OCI-LY3 (cell line): ENCODE data around the gene IQCE.

Experiments
- H2AFZ ChIP-seq: fragments of 200-600, 300-600 bp; shearing (Covaris generic); 2 replicates; pipeline ENCODE4 v1.6.0; 2014; ENCODE audit warnings: antibody characterized with exemption, low read depth, low read length
- H3K27ac ChIP-seq: fragments of 200-600, 300-600 bp; sonication (generic); 2 replicates; pipeline ENCODE4 v1.5.1; 2014; ENCODE audit warnings: mild to moderate bottlenecking, low read length, moderate library complexity, mixed read lengths
- H3K27me3 ChIP-seq: fragments of 200-600, 300-600 bp; sonication (generic); 2 replicates; pipeline ENCODE4 v1.6.1; 2014; ENCODE audit warnings: low read depth, low read length, mixed read lengths
- H3K36me3 ChIP-seq: fragments of 200-600, 300-600 bp; sonication (generic); replicated peaks from 2 replicates; pipeline ENCODE3; 2014; ENCODE audit warnings: low read depth, low read length, mixed read lengths
- H3K4me1 ChIP-seq: fragments of 300-600, 200-600 bp; sonication (generic); 2 replicates; pipeline ENCODE4 v1.6.1; 2014; ENCODE audit warnings: low read length, mixed read lengths
- H3K4me2 ChIP-seq: fragments of 200-600, 300-600 bp; sonication (generic); 2 replicates; pipeline ENCODE4 v1.6.1; 2014; ENCODE audit warnings: low read length, mixed read lengths
- H3K4me3 ChIP-seq: fragments of 300-600, 200-600 bp; sonication (generic); 2 replicates; pipeline ENCODE4 v1.5.1; 2014; ENCODE audit warnings: antibody characterized with exemption, mild to moderate bottlenecking, low read length, moderate library complexity
- H3K79me2 ChIP-seq: fragments of 300-600, 200-600 bp; shearing (Covaris generic); 2 replicates; pipeline ENCODE4 v1.6.1; 2014; ENCODE audit warnings: mild to moderate bottlenecking, low read length, mixed read lengths
- H3K9ac ChIP-seq: fragments of 300-600, 200-600 bp; shearing (Covaris generic); 2 replicates; pipeline ENCODE4 v1.6.0; 2014; ENCODE audit warnings: mild to moderate bottlenecking, low read length, moderate library complexity
- H3K9me3 ChIP-seq: fragments of 200-600, 300-600 bp; shearing (Covaris generic); 2 replicates; pipeline ENCODE4 v1.6.1; 2014; ENCODE audit warnings: low read length, mixed read lengths; ENCODE audit not compliant: insufficient read depth
- H4K20me1 ChIP-seq: fragments of 200-600, 300-600 bp; sonication (generic); 2 replicates; pipeline ENCODE4 v1.6.1; 2016; ENCODE audit warnings: low read length, mixed read lengths; ENCODE audit not compliant: insufficient read depth
- CTCF ChIP-seq: fragments of 200-600, 300-600 bp; sonication (generic); IDR thresholded peaks from 2 replicates; pipeline ENCODE4 v1.5.1; 2014; ENCODE audit warnings: antibody characterized with exemption, low read length, low read depth
- EZH2phosphoT487 ChIP-seq: fragments of 200-600 bp; shearing (Covaris generic); IDR thresholded peaks from 2 replicates; pipeline ENCODE4 v1.6.1; 2018; ENCODE audit warnings: antibody characterized with exemption, mixed run types, low read depth

Gene IQCE

GRCh38 chr7:2610466-2610865 lies 51.7 kb downstream of the IQCE start:
- no peak overlapping the region for H3K9ac ChIP-seq
- TF ChIP-seq CTCF (no peak), EZH2phosphoT487 (no peak)
- H2AFZ ChIP-seq: no peak overlapping the region
- H4K20me1 ChIP-seq: no peaks in the 10 kb centered on the region
- H3K27ac ChIP-seq: no peak overlapping the region
- H3K79me2 ChIP-seq: no peaks in the 10 kb centered on the region
- no peaks in the 10 kb centered on the region for H3K36me3 ChIP-seq
- no peaks in the 10 kb centered on the region for H3K9me3 ChIP-seq
- H3K4me2 ChIP-seq: no peak overlapping the region
- no peaks in the 10 kb centered on the region for H3K4me1 ChIP-seq
- H3K27me3 ChIP-seq: peaks cover 7% of the 10 kb centered on the region; the same call in 1 of the 2 replicates
- H3K4me3 ChIP-seq: no peak overlapping the region

- no peaks in the 10 kb centered on the region for H3K36me3 ChIP-seq
- no peaks in the 10 kb centered on the region for H3K4me1 ChIP-seq
- TF ChIP-seq CTCF (no peak), EZH2phosphoT487 (no peak)
- no peak overlapping the region for H2AFZ ChIP-seq
- no peaks in the 10 kb centered on the region for H4K20me1 ChIP-seq
- no peak overlapping the region for H3K9ac ChIP-seq
- H3K27me3 ChIP-seq: peaks cover 7% of the 10 kb centered on the region; the same call in 1 of the 2 replicates
- H3K79me2 ChIP-seq: no peaks in the 10 kb centered on the region
- no peak overlapping the region for H3K27ac ChIP-seq
- H3K9me3 ChIP-seq: no peaks in the 10 kb centered on the region
- no peak overlapping the region for H3K4me3 ChIP-seq
- H3K4me2 ChIP-seq: no peak overlapping the region
These were observed 52.1 kb downstream of the IQCE start for GRCh38 chr7:2610898-2611297.

- Histone ChIP-seq H2AFZ (no peak overlapping the region), H3K79me2 (no peaks in the 10 kb centered on the region), H3K9me3 (no peaks in the 10 kb centered on the region), H3K4me3 (no peak overlapping the region), H4K20me1 (no peaks in the 10 kb centered on the region), H3K4me2 (no peak overlapping the region), H3K27me3 (peaks cover 7% of the 10 kb centered on the region; the same call in 1 of the 2 replicates), H3K27ac (no peak overlapping the region), H3K36me3 (no peaks in the 10 kb centered on the region), H3K9ac (no peak overlapping the region), H3K4me1 (no peaks in the 10 kb centered on the region)
- no peak for TF ChIP-seq EZH2phosphoT487
These were observed 52.6 kb downstream of the IQCE start for GRCh38 chr7:2611401-2611800.

- peaks cover 7% of the 10 kb centered on the region; the same call in 1 of the 2 replicates for H3K27me3 ChIP-seq
- H3K36me3 ChIP-seq: no peaks in the 10 kb centered on the region
- no peak overlapping the region for H3K4me3 ChIP-seq
- H3K9ac ChIP-seq: no peak overlapping the region
- H4K20me1 ChIP-seq: no peaks in the 10 kb centered on the region
- H3K27ac ChIP-seq: no peak overlapping the region
- no peak overlapping the region for H2AFZ ChIP-seq
- no peaks in the 10 kb centered on the region for H3K4me1 ChIP-seq
- no peaks in the 10 kb centered on the region for H3K9me3 ChIP-seq
- no peak for TF ChIP-seq EZH2phosphoT487
- H3K79me2 ChIP-seq: no peaks in the 10 kb centered on the region
- H3K4me2 ChIP-seq: no peak overlapping the region
These were observed 53.1 kb downstream of the IQCE start for GRCh38 chr7:2611922-2612321.

- H3K4me2 ChIP-seq: no peak overlapping the region
- H3K9ac ChIP-seq: no peak overlapping the region
These were observed 53.8 kb downstream of the IQCE start for GRCh38 chr7:2612445-2613097.

More at GRCh38 chr7:2612445-2613097, 53.8 kb downstream of the IQCE start:
- Histone ChIP-seq H3K9me3 (no peaks in the 10 kb centered on the region), H2AFZ (no peak overlapping the region), H4K20me1 (no peaks in the 10 kb centered on the region), H3K27me3 (peaks cover 7% of the 10 kb centered on the region; the same call in 1 of the 2 replicates), H3K4me1 (no peaks in the 10 kb centered on the region), H3K4me3 (no peak overlapping the region), H3K27ac (no peak overlapping the region), H3K36me3 (no peaks in the 10 kb centered on the region), H3K79me2 (no peaks in the 10 kb centered on the region)
- TF ChIP-seq EZH2phosphoT487: no peak
- no peak for TF ChIP-seq CTCF
